IMR-90 (cell line): ENCODE data around the gene ROBO3.

Experiments
- CEBPB ChIP-seq: IDR thresholded peaks from 2 replicates; pipeline ENCODE4 v1.6.1; 2012; ENCODE audit warnings: low read depth, low read length, improper control_type of control experiment
- CHD1 ChIP-seq: IDR thresholded peaks from 2 replicates; pipeline ENCODE4 v1.6.1; 2012; ENCODE audit warnings: low read depth, low read length, improper control_type of control experiment
- CTCF ChIP-seq: conservative IDR thresholded peaks from 2 replicates; pipeline ENCODE4 v1.5.1; 2012; ENCODE audit warnings: mild to moderate bottlenecking, low read depth, low read length, improper control_type of control experiment
- ELK1 ChIP-seq: fragments of 150-350 bp; IDR thresholded peaks from 2 replicates; pipeline ENCODE4 v1.6.1; 2016; ENCODE audit warnings: low read depth, mild to moderate bottlenecking, low read length, moderate library complexity, borderline replicate concordance
- FOS ChIP-seq: fragments of 150-350 bp; IDR thresholded peaks from 2 replicates; pipeline ENCODE4 v1.6.1; 2016; ENCODE audit warnings: low read depth, low read length
- MAFK ChIP-seq: IDR thresholded peaks from 2 replicates; pipeline ENCODE4 v1.6.1; 2012; ENCODE audit warnings: low read depth, low read length, improper control_type of control experiment
- MXI1 ChIP-seq: IDR thresholded peaks from 2 replicates; pipeline ENCODE4 v1.6.1; 2012; ENCODE audit warnings: low read depth, mild to moderate bottlenecking, low read length, moderate library complexity, borderline replicate concordance
- NFE2L2 ChIP-seq: fragments of 150-350 bp; IDR thresholded peaks from 2 replicates; pipeline ENCODE4 v1.6.1; 2016; ENCODE audit warnings: low read depth, mild to moderate bottlenecking, low read length
- POLR2A ChIP-seq: IDR thresholded peaks from 2 replicates; pipeline ENCODE4 v1.6.1; 2012; ENCODE audit warnings: mild to moderate bottlenecking, low read depth, low read length
- RCOR1 ChIP-seq: IDR thresholded peaks from 2 replicates; pipeline ENCODE4 v1.6.1; 2012; ENCODE audit warnings: mild to moderate bottlenecking, low read length, improper control_type of control experiment; ENCODE audit not compliant: insufficient replicate concordance
- RFX5 ChIP-seq: IDR thresholded peaks from 2 replicates; pipeline ENCODE4 v1.8.0; 2012; ENCODE audit warnings: low read depth, mild to moderate bottlenecking, low read length, moderate library complexity
- SMC3 ChIP-seq: fragments of 150-350 bp; IDR thresholded peaks from 2 replicates; pipeline ENCODE4 v1.6.1; 2016; ENCODE audit warnings: low read depth, mild to moderate bottlenecking, antibody characterized with exemption, low read length, moderate library complexity
- USF2 ChIP-seq: fragments of 150-350 bp; IDR thresholded peaks from 2 replicates; pipeline ENCODE4 v1.6.1; 2017; ENCODE audit warnings: mild to moderate bottlenecking, antibody characterized with exemption, low read length, low read depth

GRCh38 chr11:124890683-124891372 is 25.6 kb downstream of the ROBO3 start:
- TF ChIP-seq CTCF = no peak
- no peak for TF ChIP-seq POLR2A
- no peak for TF ChIP-seq RFX5
- no peak for TF ChIP-seq CEBPB
- no peak for TF ChIP-seq CHD1
- no peak for TF ChIP-seq MAFK
- no peak for TF ChIP-seq ELK1
- TF ChIP-seq MXI1 = no peak
- TF ChIP-seq SMC3 = no peak
- TF ChIP-seq FOS = no peak
- no peak for TF ChIP-seq NFE2L2
- no peak for TF ChIP-seq USF2
- TF ChIP-seq RCOR1 = no peak
